ENCODE measurements around the gene PRDM15.
A peak's percentile ranks its signal among the peaks of the same experiment; 100 is the strongest.

PRDM15 gene

GRCh38 chr21:41778930-41779600 is 100.1 kb downstream of the PRDM15 start:
- DNase-seq (ENCODE audit: low read depth), result no peak

DNA sequence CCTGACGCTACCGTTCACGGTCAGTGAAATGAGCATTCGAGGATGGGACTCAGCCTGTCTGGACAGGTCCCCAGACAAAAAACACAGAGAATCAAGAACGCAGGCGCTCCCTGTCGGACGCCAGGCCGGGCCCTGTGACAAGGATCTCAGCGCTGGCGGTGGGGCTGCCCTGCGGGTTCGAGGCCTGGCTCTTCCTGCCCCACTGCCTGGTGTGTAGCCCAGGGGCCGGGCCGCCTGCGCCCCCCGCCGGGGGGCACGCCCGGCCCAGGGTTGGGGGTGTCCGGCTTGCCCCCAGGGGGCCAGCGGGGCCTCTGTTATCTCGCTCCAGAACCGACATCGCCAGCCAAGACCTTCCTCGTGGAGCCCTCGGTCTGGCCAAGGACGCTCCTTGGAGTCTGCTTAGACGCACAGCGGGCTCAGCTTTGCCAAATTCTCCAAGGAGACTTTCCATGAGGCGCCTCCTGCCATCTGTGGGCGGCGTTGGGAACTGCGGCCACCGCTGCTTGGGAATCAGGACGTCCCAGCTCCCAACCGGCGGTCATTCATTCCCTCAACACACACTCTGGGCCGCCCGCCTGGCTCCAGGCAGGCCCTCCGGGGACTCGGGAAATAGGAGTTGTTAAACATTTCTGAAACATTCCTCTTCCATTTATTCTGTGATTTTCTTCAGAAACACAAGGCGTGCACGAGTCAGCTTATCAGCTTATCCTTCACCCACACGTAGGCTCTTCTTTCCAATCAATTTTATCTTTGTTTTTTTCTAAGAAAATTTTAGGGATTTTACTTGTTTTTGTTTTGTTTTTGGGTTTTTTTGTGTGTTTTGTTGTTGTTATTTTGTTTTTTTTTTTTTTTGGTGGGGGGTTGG is 101.0 kb downstream of the PRDM15 start:
- no peak for DNase-seq (ENCODE audit: low read depth)

GRCh38 chr21:41776778-41777177 is 102.4 kb downstream of the PRDM15 start:
- no peak for DNase-seq (ENCODE audit: low read depth)

DNA sequence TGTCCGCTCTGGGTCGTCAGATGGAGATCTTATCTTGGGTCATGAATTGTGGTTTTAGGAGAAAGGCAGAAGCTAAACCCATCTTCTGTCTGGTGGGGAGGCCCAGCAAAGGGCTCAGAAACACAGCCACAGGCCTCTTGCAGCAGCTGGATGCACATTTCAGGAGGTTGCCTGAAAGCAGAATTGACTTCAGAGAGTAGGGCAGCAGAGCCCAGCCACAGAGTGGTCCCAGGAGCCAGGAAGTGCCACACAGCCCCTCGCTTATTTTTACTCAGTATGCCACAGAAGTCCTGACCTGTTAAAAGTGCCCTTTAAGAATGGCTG is 104.0 kb downstream of the PRDM15 start:
- no peak for DNase-seq (ENCODE audit: low read depth)

DNA sequence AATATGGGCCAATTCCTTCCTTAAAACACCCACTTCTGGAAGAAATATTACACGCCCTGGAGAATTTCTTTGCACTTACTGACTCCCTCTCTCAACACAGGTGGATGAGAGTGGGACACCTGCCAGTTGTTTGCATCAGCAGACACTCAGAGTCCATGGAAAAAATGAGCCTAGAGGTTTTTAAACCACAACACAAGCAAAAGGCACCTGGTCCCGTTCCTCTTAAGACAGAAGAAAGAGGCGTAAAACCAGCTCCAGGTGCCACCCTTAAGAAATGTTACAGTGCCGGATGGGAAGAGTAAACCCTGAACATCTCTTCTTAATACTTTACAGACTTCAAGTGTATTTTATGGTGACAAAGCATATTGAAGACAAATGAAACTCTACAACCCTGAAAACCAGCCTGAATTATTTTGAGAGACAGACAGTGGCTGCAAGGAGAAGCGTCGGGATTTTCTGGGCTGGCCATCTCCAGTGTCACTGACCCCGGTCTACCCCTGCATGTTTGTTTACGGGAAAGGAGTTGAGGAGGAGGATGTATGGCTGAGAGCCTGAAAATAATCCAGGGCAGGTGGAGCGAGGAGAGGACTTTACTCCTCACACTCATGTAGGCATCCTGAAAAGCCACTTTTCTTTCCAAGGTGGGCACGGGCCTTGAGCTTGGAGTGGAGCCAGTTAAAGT is 104.5 kb downstream of the PRDM15 start:
- DNase-seq (ENCODE audit: low read depth), result no peak

- DNase-seq (ENCODE audit: low read depth), result no peak
These were observed 106.6 kb downstream of the PRDM15 start for GRCh38 chr21:41772351-41773080.

- no peak for DNase-seq (ENCODE audit: low read depth)
These were observed 107.6 kb downstream of the PRDM15 start for GRCh38 chr21:41771625-41771945.

GRCh38 chr21:41770901-41771624 is 108.1 kb downstream of the PRDM15 start:
- DNase-seq (ENCODE audit: low read depth), result no peak

DNA sequence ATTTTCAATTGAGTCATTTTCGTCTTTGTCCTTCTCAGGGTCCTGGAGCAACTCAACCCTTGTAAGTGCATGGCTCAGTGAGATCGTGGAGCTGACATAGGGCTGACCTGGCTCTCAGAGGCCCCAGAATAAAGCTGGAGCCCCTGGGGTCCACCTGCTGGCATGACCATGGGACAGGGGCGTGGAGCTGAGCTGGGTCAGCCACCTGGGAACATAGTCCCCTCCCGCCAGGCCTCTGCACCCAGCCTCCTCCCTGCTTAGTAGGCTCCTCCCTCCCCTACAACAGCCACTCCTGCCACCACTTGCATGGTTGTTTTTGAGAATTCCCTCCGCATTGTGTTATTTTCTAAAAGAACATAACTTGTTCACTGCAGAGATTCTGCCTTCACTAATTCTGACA is 109.2 kb downstream of the PRDM15 start:
- no peak for DNase-seq (ENCODE audit: low read depth)

DNA sequence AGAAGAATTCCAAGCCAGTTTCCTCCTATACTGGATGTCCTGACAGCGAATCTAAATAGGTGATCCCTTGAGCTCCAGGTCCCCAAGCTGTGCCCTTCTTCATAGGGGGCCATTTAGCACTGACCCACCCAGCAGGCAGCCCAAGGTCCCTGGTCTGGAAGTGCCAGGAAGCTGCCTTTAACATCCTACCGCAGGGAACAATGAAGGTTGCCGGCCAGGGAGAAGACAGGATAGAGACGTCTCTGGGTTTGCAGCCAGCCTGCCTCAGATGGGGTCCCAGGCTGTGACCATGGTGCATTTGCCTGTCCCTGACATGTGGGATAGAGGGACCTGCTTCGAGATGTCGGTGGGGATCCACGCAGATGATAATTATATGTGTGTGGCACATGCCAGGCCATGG is 109.6 kb downstream of the PRDM15 start:
- DNase-seq (ENCODE audit: low read depth), result no peak

DNA sequence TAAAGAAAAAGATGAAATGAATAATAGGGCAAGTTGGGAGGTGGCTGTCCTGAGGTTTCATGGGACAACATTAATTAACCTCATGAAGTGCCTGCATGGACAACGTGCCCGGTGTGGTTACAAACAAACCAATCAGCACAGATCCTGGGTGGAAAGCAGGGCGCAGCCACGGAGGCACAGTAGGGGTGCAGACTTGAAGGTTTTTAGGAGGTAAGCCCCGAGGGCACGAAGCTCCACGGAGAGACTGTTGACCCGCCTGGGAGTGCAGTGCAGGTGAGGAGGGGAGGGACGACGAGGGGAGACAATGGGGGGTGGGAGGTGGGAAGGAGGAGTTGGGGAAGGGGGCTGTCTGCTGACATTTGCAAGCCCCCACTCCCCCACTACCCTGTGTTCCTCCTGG is 110.0 kb downstream of the PRDM15 start:
- no peak for DNase-seq (ENCODE audit: low read depth)

GRCh38 chr21:41768437-41769042 is 110.6 kb downstream of the PRDM15 start:
- DNase-seq (ENCODE audit: low read depth), result no peak

GRCh38 chr21:41767606-41768436 is 111.3 kb downstream of the PRDM15 start:
- no peak for DNase-seq (ENCODE audit: low read depth)

DNA sequence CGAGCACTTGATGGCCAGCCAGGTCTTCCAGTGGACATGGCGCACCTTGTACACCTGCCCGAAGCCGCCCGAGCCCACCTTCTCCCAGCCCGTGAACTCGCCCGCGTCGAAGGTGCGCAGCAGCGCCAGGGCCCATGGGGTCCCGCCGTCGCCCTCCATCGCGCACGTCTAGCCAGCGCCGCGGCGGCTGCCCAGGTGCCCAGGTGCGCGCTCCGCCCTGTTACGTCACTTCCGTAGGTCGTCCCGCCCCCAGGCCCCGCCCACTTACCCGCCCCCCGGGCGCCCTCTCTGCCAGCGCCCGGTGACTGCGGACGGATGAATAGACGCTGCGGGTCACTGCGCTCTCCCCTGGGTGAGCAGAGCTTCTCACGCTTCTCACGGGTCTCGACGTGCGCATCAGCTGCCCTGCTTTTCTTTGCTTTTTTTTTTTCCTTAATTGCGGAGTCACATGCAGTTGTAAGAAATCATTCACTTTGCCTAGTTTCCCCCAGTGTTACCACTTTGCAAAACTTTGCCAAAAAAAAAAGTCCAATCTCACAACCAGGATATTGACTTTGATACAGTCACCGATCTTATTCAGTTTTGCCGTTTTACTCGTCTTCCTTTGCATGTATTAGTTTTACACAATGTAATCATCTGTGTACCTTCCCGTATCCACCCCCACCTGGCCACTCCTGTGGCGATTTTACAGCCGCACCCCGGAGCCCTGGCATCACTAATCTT is 112.1 kb downstream of the PRDM15 start, which contains the start of gene RIPK4:
TSS of gene RIPK4 (minus strand) at position 170 of the 723 bp plus-strand sequence. CDS start at position 159, 11 bp downstream.
- peak; percentile 18 for DNase-seq (ENCODE audit: low read depth)

- DNase-seq (ENCODE audit: low read depth), result no peak
These were observed 112.9 kb downstream of the PRDM15 start for GRCh38 chr21:41765973-41766882.

GRCh38 chr21:41765420-41765821 is 113.7 kb downstream of the PRDM15 start:
- DNase-seq (ENCODE audit: low read depth), result no peak

DNA sequence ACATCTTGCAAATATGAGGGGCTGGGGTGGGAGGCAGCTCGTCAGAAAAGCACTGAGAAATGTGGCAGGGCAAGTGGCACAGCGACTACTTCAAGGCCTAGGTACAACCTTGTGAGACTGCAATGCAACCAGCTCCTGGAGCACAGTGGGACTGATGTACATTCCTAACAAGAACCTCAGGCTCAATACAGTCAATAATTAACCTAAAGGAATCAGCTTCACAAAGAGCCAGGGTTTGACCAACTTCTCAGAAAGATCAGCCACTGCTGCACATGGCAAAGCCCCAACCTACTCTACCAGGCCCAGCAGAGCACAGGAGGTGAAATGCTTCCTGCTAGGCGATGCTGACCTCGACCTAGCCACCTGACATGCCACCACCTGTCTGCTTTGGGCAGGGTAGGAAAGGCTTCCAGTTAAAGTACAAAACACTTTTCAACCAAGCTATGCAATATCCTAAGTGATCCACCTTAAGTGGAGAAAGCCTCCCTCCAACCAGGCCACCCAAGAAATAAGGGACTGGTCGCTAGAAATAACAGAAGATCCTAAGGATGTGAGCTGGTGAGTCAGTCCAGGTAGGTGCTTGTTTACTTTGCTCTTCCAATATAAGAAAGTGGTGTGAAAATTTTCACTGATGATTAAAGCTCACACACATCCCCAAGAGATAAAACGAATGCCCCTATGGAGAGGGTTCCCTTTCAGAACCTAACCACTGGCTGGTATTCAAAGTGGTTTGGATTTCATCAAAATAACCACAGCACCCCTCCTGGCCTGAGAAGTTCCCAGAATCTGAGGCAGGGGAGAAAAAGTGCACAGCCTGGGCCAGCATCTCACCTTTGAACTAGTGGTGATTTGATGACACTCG is 114.4 kb downstream of the PRDM15 start:
- no peak for DNase-seq (ENCODE audit: low read depth)

GRCh38 chr21:41763996-41764395 is 115.1 kb downstream of the PRDM15 start:
- no peak for DNase-seq (ENCODE audit: low read depth)

All from T-helper 22 cell (primary cell).